GM13977 (cell line): ENCODE measurements around the gene RPS15A.

ENCODE experiments used
- DNase-seq: peaks from one replicate; pipeline ENCODE4 v3.0.0; 2012; ENCODE audit warnings: low spot score
- in situ Hi-C: fragments of 300-500 bp; cut with MboI; formaldehyde crosslinking; loops from one replicate; pipeline ENCODE4 v1.12.0; 2022; ENCODE audit warnings: low sequenced_read_pairs, low pct_unique_long_range_greater_than_20kb, mixed read lengths, inconsistent platforms; ENCODE audit not compliant: unreplicated experiment
- TF ChIP-seq, protein P1 (sequence below): IDR thresholded peaks from 2 replicates; pipeline ENCODE4 v1.5.1; 2012; ENCODE audit warnings: mild to moderate bottlenecking, control low read depth; ENCODE audit not compliant: insufficient read depth; ENCODE audit errors: extremely low read depth, missing control alignments

Gene RPS15A

DNA sequence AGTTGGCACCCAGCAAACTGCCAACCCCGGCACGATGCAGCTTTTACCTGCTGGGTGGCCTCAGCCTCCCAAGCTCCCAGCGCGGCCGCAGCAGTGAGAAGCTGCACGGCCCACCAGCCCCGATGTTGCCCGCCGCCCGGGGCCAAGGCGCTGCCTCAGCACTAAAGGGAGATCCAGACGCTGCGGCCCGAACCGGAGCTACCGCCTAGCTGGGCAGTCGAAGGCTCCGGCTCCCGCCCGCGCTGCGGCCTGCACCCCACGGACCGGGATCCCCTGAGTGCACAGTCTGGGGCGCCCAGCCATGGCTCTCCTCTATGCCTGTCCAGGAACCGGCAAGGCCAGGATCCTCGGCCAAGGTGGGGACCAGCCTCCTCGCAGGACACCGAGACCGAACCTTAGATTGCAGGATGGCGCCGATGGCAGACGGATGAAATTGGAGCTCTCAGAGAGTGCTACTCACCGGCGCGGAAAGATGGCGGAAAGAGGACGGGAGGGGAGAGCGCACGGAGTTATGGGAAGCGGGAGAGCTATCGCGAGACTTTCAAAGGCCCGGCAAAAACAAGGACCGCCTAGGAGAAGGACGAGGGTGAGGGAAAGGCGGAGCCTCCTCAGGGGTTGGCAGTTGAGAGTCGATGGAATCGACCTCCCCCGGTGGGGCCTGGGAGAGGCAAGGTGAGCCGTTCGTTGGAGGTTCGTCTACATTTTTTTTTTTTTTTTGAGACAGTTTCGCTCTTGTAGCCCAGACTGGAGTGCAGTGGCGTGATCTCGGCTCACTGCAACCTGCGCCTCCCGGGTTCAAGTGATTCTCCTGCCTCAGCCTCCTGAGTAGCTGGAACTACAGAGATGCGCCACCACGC, at the start of gene RPS15A:
Gene RPS15A, minus strand, starts transcription at position 485 of the 857 bp plus-strand sequence. CDS start 1,221 bp downstream, outside the sequence.
- DNase-seq, result peak; percentile 96
- TF ChIP-seq, protein P1, sequence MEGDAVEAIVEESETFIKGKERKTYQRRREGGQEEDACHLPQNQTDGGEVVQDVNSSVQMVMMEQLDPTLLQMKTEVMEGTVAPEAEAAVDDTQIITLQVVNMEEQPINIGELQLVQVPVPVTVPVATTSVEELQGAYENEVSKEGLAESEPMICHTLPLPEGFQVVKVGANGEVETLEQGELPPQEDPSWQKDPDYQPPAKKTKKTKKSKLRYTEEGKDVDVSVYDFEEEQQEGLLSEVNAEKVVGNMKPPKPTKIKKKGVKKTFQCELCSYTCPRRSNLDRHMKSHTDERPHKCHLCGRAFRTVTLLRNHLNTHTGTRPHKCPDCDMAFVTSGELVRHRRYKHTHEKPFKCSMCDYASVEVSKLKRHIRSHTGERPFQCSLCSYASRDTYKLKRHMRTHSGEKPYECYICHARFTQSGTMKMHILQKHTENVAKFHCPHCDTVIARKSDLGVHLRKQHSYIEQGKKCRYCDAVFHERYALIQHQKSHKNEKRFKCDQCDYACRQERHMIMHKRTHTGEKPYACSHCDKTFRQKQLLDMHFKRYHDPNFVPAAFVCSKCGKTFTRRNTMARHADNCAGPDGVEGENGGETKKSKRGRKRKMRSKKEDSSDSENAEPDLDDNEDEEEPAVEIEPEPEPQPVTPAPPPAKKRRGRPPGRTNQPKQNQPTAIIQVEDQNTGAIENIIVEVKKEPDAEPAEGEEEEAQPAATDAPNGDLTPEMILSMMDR, result no peak
- in situ Hi-C loops, result loop anchor here (25.0 kb wide), 1 partner anchor 1503 kb away; no protein-coding TSS in a partner anchor

DNA sequence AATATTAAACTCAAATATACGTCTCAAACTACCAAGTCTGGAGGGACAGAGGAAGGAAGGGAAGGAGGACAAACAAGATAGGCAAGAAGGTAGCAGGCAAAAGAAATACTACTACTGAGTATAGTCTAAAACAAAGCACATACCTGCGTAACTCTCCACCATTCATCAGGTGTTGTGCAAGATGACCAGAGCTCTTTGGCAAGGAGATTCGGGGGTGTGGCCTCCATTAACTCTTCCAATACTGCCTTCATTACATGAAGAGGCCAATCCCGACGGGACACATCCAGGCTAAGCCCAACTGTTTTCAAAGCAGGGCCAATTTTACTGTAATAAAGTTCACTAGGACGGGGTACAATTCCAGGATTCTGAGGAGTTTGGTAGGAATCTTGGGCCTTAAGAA, 49.4 kb upstream of the RPS15A start:
- TF ChIP-seq, protein P1, result no peak
- DNase-seq, result no peak
- in situ Hi-C loops, result no loop called here

DNA sequence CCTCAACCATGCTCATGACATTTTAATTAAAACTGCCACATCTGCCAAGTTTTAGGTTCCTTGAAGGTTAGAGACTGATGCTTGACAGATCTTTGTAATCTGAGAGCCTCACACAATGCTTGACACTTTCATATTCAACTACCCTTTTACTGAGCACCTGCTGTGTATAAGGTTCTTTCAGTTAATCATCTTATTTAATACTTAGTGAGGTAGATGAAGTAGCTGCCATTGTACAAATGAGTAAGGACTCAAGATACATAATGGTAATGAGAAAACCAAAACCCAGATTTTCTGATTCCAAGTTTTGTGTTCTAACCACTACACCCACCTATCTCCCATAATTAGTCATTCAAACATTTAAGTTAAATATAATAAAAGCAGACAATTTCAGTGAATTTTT, 46.6 kb upstream of the RPS15A start:
- TF ChIP-seq, protein P1, result no peak
- DNase-seq, result no peak
- in situ Hi-C loops, result no loop called here

DNA sequence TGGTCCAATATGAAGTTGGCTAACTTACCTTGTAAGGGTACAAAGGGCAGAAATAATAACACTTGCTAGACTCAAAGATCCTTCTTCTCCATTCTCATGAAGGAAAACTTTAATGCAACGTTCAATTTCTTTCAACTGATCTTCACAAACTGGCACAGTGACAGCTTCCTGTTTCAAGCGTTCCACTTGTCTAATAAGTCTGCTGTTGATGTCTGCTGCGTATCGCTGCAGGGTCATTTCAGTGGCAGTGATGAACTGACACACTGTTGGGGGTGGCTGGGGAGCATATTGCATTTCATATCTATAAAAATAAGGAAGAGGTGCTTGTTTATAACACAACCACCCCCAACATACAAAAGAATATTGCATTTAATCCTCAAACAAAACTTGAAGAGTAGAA, 44.7 kb upstream of the RPS15A start:
- in situ Hi-C loops, result no loop called here
- no peak for DNase-seq
- TF ChIP-seq, protein P1, result no peak

DNA sequence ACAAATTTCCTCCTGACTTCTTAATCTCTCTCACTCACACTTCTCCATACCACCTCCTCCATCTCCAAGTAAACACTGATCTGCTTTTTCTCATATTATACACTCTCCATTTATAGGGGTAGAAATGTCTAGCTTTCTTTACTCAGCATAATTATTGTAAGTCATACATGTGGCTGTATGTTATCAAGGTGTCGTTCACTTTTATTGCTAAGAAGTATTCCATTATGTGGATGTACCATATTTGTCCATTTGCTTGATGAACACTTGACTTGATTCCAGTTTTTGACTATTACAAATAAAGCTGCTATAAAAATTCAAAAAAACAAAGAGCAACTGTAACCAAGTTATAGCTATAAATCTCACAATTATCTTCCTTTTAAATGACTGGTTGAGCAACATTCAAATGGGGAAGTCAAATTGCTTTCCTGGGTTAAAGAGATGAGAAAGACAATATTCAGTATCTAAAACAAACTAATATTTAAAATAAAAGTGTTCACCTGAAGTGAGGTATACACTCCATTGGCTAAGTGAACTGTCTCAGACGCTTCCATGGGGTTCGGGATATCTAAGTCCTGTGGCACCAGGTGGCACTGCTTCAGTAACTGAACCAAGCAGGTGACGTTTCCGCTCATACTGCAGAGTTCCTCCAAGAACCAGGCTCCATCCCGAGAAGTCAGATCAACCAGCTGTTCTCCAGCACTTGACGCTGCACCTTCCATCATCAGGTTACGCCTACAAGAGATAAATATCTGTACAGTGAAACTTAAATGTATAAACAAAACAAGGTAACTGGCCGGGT, 43.8 kb upstream of the RPS15A start:
- in situ Hi-C loops, result no loop called here
- TF ChIP-seq, protein P1, result no peak
- DNase-seq, result no peak

DNA sequence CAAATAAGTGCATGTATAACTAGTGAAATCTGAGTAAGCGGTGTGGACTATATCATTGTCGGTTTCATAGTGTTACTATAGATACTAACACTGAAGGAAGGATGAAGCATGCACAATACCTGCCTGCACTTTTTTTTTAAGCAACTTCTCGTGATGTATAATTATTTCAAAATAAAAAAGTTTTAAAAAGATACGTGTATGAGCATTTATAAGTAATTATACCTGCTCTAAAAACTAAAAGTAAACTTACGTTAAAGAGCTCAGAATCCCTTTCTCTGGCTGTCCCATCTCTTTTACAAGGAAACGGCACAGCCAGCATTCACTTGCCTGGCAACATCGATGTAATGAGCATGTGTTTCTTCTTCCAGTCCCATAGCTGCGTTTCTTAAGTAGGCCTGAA, 42.5 kb upstream of the RPS15A start:
- TF ChIP-seq, protein P1, result no peak
- in situ Hi-C loops, result no loop called here
- no peak for DNase-seq
